ENCODE results near the gene WEE2. TPM values are rescaled to one million over a fixed set of nuclear protein-coding genes. Genes with fewer than 3 reads are reported as not detected.

The WEE2 gene
- not detected for total RNA-seq (2021; fragmentation: NEBNext Ultra II Directional; extraction: Animal tissue kit (Norgen Biotek cat#: 25700))
- long read RNA-seq: 0 reads

GRCh38 chr7:141708351-141708750 is at the start of gene WEE2:
WEE2 (plus strand) TSS chr7:141708353; CDS start chr7:141708759, 406 bp downstream.
- no peak for TF ChIP-seq CTCF (IDR thresholded peaks at IDR 0.05)
- Mint-ChIP-seq H3K4me3 (no peak within 1 kb of the TSS), H3K36me3 (ENCODE audit: low read depth) (no peaks in the 10 kb centered on the region), H3K9me3 (no peaks in the 10 kb centered on the region), H3K4me1 (ENCODE audit: low read depth) (peaks cover 15% of the 10 kb centered on the region), H3K27ac (no peak within 1 kb of the TSS), H3K27me3 (ENCODE audit: insufficient read depth) (peaks cover 13% of the 10 kb centered on the region)
- DNase-seq: no peak

GRCh38 chr7:141659501-141659900 is 48.7 kb upstream of the WEE2 start:
- no peak overlapping the region for H3K4me3 Mint-ChIP-seq
- no peak overlapping the region for H3K27ac Mint-ChIP-seq
- no peak for DNase-seq
- no peaks in the 10 kb centered on the region for H3K4me1 Mint-ChIP-seq (ENCODE audit: low read depth)
- H3K36me3 Mint-ChIP-seq (ENCODE audit: low read depth): 0 out of 2 replicates have a peak, but pooled peaks cover 4% of the 10 kb centered on the region
- no peak for TF ChIP-seq CTCF (IDR thresholded peaks at IDR 0.05)
- no peaks in the 10 kb centered on the region for H3K9me3 Mint-ChIP-seq
- H3K27me3 Mint-ChIP-seq (ENCODE audit: insufficient read depth): no peaks in the 10 kb centered on the region

- H3K4me1 Mint-ChIP-seq (ENCODE audit: low read depth): no peaks in the 10 kb centered on the region
- H3K9me3 Mint-ChIP-seq: no peaks in the 10 kb centered on the region
- H3K36me3 Mint-ChIP-seq (ENCODE audit: low read depth): 0 out of 2 replicates have a peak, but pooled peaks cover 4% of the 10 kb centered on the region
- H3K4me3 Mint-ChIP-seq: no peak overlapping the region
- TF ChIP-seq CTCF (IDR thresholded peaks at IDR 0.05): no peak
- H3K27ac Mint-ChIP-seq: no peak overlapping the region
- H3K27me3 Mint-ChIP-seq (ENCODE audit: insufficient read depth): no peaks in the 10 kb centered on the region
- no peak for DNase-seq
Observed at GRCh38 chr7:141660259-141660658, 47.9 kb upstream of the WEE2 start.

- TF ChIP-seq CTCF (IDR thresholded peaks at IDR 0.05): no peak
- H3K9me3 Mint-ChIP-seq: no peaks in the 10 kb centered on the region
- H3K27ac Mint-ChIP-seq: no peak overlapping the region
- H3K27me3 Mint-ChIP-seq (ENCODE audit: insufficient read depth): no peaks in the 10 kb centered on the region
- no peak for DNase-seq
- H3K4me1 Mint-ChIP-seq (ENCODE audit: low read depth): no peaks in the 10 kb centered on the region
- 0 out of 2 replicates have a peak, but pooled peaks cover 4% of the 10 kb centered on the region for H3K36me3 Mint-ChIP-seq (ENCODE audit: low read depth)
- H3K4me3 Mint-ChIP-seq: no peak overlapping the region
Observed at GRCh38 chr7:141663081-141663849, 44.9 kb upstream of the WEE2 start.

- Mint-ChIP-seq H3K4me3 (no peak overlapping the region), H3K9me3 (no peaks in the 10 kb centered on the region), H3K4me1 (ENCODE audit: low read depth) (no peaks in the 10 kb centered on the region), H3K27me3 (ENCODE audit: insufficient read depth) (no peaks in the 10 kb centered on the region), H3K27ac (no peak overlapping the region), H3K36me3 (ENCODE audit: low read depth) (0 out of 2 replicates have a peak, but pooled peaks cover 4% of the 10 kb centered on the region)
- no peak for TF ChIP-seq CTCF (IDR thresholded peaks at IDR 0.05)
- DNase-seq: no peak
Observed at GRCh38 chr7:141664450-141664849, 43.7 kb upstream of the WEE2 start.
